CD4-positive, alpha-beta T cell treated with Interleukin-6 for 4 hours (primary cell): Measurements from ENCODE around the gene FAM181B.

Source experiments
- DNase-seq: peaks from one replicate; pipeline ENCODE4 v3.0.0-alpha.2; 2020; ENCODE audit warnings: mixed read lengths

FAM181B gene

GRCh38 chr11:82733444-82734119 is at the start of gene FAM181B:
TSS of gene FAM181B (minus strand) at chr11:82733864. CDS start at chr11:82733729, 135 bp downstream.
- DNase-seq = peak; percentile 63

- DNase-seq = no peak
Measured at GRCh38 chr11:82782825-82783374, 49.2 kb upstream of the FAM181B start.

- DNase-seq = no peak
Measured at GRCh38 chr11:82778776-82779175, 45.1 kb upstream of the FAM181B start.

GRCh38 chr11:82776377-82776776 is 42.7 kb upstream of the FAM181B start:
- no peak for DNase-seq

- peak; percentile 33 for DNase-seq
Measured at GRCh38 chr11:82775736-82776346, 42.2 kb upstream of the FAM181B start.

- DNase-seq = no peak
Measured at GRCh38 chr11:82775218-82775617, 41.6 kb upstream of the FAM181B start.

GRCh38 chr11:82771781-82772180 is 38.1 kb upstream of the FAM181B start:
- no peak for DNase-seq

- DNase-seq = no peak
Measured at GRCh38 chr11:82767123-82767522, 33.5 kb upstream of the FAM181B start.

- DNase-seq = peak; percentile 56
Measured at GRCh38 chr11:82765466-82766034, 31.9 kb upstream of the FAM181B start.

- no peak for DNase-seq
Measured at GRCh38 chr11:82763167-82763566, 29.5 kb upstream of the FAM181B start.

- DNase-seq = no peak
Measured at GRCh38 chr11:82759649-82760048, 26.0 kb upstream of the FAM181B start.

GRCh38 chr11:82757660-82758357 is 24.1 kb upstream of the FAM181B start:
- DNase-seq = no peak

- peak; percentile 16 for DNase-seq
Measured at GRCh38 chr11:82756765-82757639, 23.3 kb upstream of the FAM181B start.

- DNase-seq = no peak
Measured at GRCh38 chr11:82754410-82754809, 20.7 kb upstream of the FAM181B start.

GRCh38 chr11:82753921-82754320 is 20.3 kb upstream of the FAM181B start:
- DNase-seq = no peak

- no peak for DNase-seq
Measured at GRCh38 chr11:82752801-82753200, 19.1 kb upstream of the FAM181B start.

- peak; percentile 42 for DNase-seq
Measured at GRCh38 chr11:82750643-82751139, 17.0 kb upstream of the FAM181B start.

- no peak for DNase-seq
Measured at GRCh38 chr11:82747471-82747870, 13.8 kb upstream of the FAM181B start.

- no peak for DNase-seq
Measured at GRCh38 chr11:82738091-82738490, 4.4 kb upstream of the FAM181B start.

GRCh38 chr11:82734120-82734479 is 436 bp upstream of the FAM181B start:
- no peak for DNase-seq

- DNase-seq = peak; percentile 18
Measured at GRCh38 chr11:82732734-82733443, 775 bp downstream of the FAM181B start.

- no peak for DNase-seq
Measured at GRCh38 chr11:82732348-82732733, 1.3 kb downstream of the FAM181B start.
